HPDE6-E6E7 (cell line): ENCODE data around the gene CRYGN.

ENCODE experiments used
- DNase-seq: peaks from one replicate; pipeline ENCODE4 v3.0.0; 2011; ENCODE audit warnings: missing footprints; ENCODE audit errors: extremely low spot score

CRYGN gene

GRCh38 chr7:151439855-151440798 lies at the start of gene CRYGN:
Gene CRYGN, minus strand, starts transcription at chr7:151440141. Its CDS starts 224 bp downstream, at chr7:151439917.
- DNase-seq, result no peak

DNA sequence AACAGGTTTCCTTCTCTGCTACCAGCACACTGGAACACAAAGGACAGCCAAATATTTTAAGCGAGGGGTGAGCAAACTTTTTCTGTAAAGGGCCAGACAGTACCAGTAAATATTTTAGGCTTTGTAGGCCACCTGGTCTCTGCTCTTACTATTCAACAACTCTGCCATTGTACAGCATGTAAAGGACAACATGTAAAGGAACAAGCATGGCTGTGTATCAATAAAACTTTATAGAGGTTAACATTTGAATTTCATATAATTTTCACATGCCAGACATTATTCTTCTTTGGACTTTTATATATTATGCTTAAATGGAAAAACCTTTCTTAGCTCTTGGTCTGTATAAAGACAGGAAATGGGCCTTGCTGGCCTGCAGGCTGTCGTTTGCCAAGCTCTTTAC lies 49.6 kb upstream of the CRYGN start:
- DNase-seq, result no peak

DNA sequence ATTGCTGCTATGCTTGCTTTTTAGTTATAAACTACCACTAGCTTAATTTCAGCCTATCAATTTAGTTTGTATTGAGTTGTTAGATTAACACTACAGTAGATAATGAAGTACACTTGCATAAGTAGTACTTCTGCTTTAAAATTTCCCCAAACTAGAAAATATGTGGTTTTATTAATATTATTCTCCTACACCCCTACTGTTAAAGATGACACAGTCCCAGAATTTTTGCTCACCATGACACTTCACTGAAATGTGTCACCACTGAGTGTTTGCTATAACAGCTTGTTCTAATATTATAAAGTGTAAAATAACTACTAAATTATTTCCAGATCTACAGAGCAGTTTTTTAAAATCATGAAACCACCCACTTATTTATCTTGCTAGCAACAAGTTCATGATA lies 48.2 kb upstream of the CRYGN start:
- DNase-seq, result no peak

- DNase-seq, result no peak
Observed at GRCh38 chr7:151487228-151487627, 47.3 kb upstream of the CRYGN start.

GRCh38 chr7:151486074-151486473 lies 46.1 kb upstream of the CRYGN start:
- no peak for DNase-seq

DNA sequence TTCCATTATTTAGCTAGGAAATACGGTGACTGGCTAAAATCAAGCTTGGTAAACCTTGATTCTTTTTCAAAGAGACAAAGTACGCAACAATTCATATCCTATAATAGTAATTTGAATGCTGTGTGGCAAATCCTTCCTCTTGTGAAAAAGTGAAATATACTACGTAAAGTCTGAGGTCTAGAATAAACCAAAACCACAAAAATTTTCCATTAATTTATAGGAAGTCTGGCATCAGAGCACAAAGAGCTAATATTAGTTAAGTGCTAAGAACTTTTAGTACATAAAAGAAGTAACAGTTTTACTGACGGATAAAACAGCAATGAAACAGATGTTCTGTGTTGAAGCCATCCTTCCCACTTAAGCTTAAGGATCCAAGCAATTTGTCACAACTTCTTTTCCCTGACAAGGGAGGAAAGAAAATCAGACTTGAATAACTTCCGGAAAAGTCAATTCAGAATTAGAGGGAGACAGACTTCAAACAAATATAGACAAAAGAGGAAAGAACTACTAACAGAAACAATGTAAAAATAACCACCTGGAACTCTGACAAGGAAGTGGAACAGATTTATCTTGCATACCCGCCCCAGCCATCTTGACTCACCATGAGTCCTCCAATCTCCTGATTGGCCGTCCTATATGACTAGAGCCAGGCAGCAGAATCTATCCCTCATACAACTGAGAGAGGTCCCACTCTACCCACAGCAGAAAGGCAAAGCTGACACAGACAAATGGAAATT lies 45.2 kb upstream of the CRYGN start:
- peak; percentile 81 for DNase-seq

DNA sequence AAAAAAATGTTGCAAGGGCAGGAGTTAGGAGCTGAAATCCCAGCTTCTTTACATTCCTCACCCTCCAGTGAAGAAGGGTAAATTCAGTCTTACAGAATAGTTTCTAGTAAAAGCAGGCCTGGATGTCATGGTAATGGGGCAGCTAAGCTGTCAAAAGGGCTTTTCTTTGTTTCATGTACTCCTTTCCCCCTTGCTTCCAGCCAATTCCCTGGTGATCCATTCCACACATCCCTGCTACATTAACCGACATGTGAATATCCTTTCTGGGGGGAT lies 43.7 kb upstream of the CRYGN start:
- no peak for DNase-seq

DNA sequence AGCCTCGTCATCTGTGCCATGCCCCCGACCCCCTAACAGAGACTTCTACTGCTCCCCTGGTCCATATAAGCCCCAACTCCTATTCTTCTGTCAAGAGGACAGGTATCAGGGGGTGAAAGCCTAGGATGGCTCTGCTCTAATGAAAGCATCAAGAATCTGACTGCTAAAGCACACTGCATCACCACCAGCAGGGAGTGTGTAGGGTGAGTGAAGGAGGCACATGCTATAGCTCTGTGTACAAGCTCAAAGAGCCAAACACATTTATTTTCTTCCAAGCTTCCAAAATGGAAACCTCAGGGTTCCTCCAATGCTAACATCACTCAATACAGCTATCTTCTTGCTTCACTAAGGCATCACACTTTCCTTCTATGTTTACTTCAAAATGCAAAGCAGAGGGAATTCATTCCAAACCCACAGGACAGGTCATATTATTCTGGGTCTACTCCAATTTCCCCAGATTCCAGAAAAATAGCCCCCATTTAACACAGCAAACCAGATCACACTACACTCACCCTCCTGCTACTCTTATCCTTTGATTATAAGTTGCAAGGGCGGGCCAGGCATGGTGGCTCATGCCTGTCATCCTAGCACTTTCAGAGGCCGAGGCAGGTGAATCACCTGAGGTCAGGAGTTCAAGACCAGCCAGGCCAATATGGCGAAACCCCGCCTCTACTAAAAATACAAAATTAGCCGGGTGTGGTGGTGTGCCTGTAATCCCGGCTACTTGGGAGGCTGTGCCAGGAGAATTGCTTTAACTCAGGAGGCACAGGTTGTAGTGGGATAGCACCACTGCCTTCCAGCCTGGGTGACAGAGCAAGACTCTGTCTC lies 43.2 kb upstream of the CRYGN start:
- DNase-seq, result no peak

GRCh38 chr7:151481650-151482505 lies 41.9 kb upstream of the CRYGN start:
- no peak for DNase-seq

- no peak for DNase-seq
Observed at GRCh38 chr7:151477867-151478266, 37.9 kb upstream of the CRYGN start.

GRCh38 chr7:151472644-151473380 lies 32.9 kb upstream of the CRYGN start:
- no peak for DNase-seq

DNA sequence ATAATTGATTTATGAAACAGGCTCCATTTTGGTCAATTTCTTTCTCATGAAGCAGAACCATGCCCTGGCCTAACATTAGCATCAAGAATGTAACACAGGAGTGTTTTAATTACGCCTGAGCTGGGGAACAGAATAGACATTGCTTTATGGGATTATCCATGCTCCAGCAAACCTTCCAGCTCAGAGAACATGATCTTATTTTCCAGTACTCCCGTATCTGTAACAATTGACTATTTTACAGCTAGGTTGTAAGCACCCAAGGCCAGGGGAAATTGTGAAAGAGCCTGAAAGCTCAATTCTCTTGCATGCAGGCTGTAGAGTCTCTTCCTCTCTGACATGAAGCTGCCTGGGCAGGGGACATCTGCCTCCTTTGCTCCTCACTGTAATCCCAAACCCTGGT lies 30.8 kb upstream of the CRYGN start:
- DNase-seq, result no peak

GRCh38 chr7:151469281-151469680 lies 29.3 kb upstream of the CRYGN start:
- no peak for DNase-seq

- DNase-seq, result no peak
Observed at GRCh38 chr7:151468217-151469018, 28.5 kb upstream of the CRYGN start.

DNA sequence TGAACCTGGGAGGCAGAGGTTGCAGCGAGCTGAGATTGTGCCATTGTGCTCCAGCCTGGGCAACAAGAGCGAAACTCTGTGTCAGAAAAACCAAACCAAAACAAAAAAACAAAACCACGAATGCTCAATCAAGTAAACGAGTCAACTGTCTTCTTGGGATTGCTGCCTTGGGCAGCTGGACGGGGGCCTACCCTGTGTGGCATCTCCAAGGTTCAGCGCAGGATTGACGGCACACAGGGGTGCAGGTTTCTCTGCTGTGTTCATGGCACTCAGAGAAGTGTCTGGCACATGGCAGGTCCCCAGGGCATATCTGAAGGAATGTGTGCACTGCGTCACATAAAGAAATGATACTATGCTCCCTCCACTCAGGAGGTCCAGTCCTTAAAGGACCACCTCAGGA lies 25.2 kb upstream of the CRYGN start:
- DNase-seq, result no peak

DNA sequence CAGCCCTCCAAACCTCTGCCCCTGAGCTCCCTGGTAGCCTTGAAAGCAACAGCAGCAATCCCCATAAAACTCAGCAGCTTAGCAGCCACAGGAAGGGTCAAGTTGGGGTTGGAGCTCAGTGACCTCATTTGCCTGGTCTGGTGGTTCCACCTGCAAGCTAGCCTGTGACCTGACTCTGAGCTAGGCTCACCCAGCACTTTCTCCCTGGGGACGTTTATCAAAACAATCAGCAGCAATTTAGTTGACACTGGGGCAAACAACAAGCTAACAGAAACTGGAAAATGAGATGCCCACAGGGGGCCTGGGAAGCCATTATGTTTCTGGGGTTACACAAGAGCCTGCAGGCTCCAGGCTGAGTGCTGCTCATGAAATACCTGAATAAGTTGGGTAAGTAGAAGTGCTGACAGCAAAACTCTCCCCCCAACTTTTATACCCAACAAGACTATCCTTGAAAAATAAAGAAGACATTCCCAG lies 22.4 kb upstream of the CRYGN start:
- DNase-seq, result no peak

GRCh38 chr7:151461942-151462230 lies 21.9 kb upstream of the CRYGN start:
- DNase-seq, result no peak

DNA sequence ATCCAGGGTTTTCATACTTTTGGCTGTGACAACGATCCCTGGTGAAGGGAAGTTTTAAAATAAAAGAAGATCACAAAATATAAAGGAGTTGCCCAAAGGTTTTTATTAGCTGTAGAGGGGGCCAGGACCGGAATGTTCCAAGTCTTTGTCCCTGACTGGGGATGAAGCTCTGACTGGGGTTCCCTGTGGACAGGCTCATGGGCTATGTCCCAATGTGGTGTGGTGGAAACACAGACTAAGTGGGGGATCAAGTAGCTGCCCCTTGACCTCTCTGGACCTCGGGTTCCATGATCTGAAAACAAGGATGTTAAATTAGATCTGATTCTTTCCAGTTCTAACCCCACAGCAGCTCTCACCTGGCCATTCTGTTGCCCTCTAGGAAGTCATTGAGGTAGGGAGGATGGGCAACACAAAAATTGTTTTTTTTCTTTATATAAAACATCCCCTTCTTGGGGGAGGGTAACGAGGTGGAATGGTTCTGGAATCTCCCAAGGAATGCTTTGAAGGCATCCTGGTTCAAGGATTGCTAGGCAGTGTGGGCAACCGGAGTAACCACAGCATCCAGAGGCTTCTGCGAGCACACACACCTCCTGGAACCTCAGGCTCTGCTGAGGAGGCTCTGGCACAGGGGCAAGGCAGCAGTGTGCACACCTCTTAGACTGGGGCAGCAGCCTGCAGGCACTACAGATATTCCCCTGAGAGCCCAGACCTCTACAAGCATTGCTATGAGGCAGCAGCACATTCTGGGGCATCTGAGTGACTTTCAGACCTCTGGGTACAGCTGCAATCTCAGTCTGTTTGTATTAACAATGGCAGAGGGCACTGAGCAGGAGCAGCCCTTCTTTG lies 21.4 kb upstream of the CRYGN start:
- no peak for DNase-seq

DNA sequence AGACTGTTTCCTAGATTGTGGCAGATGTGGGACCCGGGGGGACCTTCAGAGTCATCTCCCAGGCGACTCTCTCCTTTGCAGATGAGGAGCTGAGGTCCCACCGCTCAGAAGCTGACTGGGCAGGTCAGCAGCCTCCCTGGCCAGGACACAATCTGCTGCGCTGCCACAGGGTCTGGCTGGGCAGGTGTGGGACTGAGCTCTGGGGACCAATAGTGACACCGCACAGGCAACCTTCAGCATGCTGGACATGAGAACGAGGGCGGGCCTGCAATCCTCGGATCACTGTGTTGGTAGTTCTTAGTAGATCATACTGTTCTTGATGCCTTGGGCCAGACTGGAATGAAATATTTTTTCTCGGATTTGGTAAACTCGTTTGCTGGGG lies 20.5 kb upstream of the CRYGN start:
- DNase-seq, result no peak
